SJCRH30 (cell line): ENCODE measurements around the gene DUSP14. TPM values are rescaled to one million over a fixed set of nuclear protein-coding genes. Genes with fewer than 3 reads are reported as not detected.
A peak's percentile ranks its signal among the peaks of the same experiment; 100 is the strongest.
"Not testable (repeated sequence)": the region's sequence is repeated elsewhere in the genome, so short reads cannot be mapped to it uniquely, and the experiment has no call there.

Source experiments
- DNase-seq, 2 experiments: peaks; one replicate each; pipeline ENCODE4 v3.0.0-alpha.2; 2015 to 2020
- H3K27ac ChIP-seq: fragments of 250-450 bp; sonication (Bioruptor Pico); 2 replicates; pipeline ENCODE4 v1.5.1; 2020; ENCODE audit warnings: mild to moderate bottlenecking, moderate library complexity
- H3K27me3 ChIP-seq: fragments of 250-450 bp; sonication (Bioruptor Pico); 2 replicates; pipeline ENCODE4 v1.5.1; 2020; ENCODE audit warnings: mild to moderate bottlenecking, moderate library complexity
- H3K36me3 ChIP-seq: fragments of 250-450 bp; sonication (Bioruptor Pico); 2 replicates; pipeline ENCODE4 v1.5.1; 2020; ENCODE audit warnings: mild to moderate bottlenecking, moderate library complexity
- H3K4me1 ChIP-seq: fragments of 250-450 bp; sonication (Bioruptor Pico); 2 replicates; pipeline ENCODE4 v1.5.1; 2020; ENCODE audit warnings: mild to moderate bottlenecking, moderate library complexity
- H3K4me3 ChIP-seq: fragments of 250-450 bp; sonication (Bioruptor Pico); 2 replicates; pipeline ENCODE4 v1.5.1; 2020; ENCODE audit warnings: mild to moderate bottlenecking, moderate library complexity
- H3K9me3 ChIP-seq: fragments of 250-450 bp; sonication (Bioruptor Pico); replicated peaks from 2 replicates; pipeline ENCODE4 v1.5.1; 2020; ENCODE audit warnings: mild to moderate bottlenecking, moderate library complexity
- total RNA-seq: library from RNA; depleted of rRNA; stranded (reverse); fragments of >200 nt; shearing (Covaris generic); gene quantifications from 2 replicates; pipeline ENCODE4 v1.2.3, GENCODE V29; 2014; rRNA removed

Gene DUSP14
- 24.4 and 24.6 TPM in 2 replicates for total RNA-seq

- Histone ChIP-seq H3K4me3 (peak within 1 kb of the TSS; percentile 75), H3K36me3 (no peaks in the 10 kb centered on the region), H3K4me1 (peaks cover 9% of the 10 kb centered on the region), H3K27me3 (no peaks in the 10 kb centered on the region), H3K9me3 (no peaks in the 10 kb centered on the region), H3K27ac (peak within 1 kb of the TSS; percentile 29; the same call in 1 of the 2 replicates)
- peak; percentile 80 to 90 for DNase-seq
Observed at GRCh38 chr17:37489197-37490001, at the start of gene DUSP14. TSS of gene DUSP14 (plus strand) at chr17:37489891. CDS start at chr17:37512273, 22,382 bp downstream.

GRCh38 chr17:37440424-37440823 lies 49.3 kb upstream of the DUSP14 start:
- Histone ChIP-seq H3K36me3 (peaks cover 63% of the 10 kb centered on the region), H3K27me3 (no peaks in the 10 kb centered on the region), H3K9me3 (no peaks in the 10 kb centered on the region), H3K4me1 (no peaks in the 10 kb centered on the region), H3K4me3 (no peak overlapping the region), H3K27ac (no peak overlapping the region)
- no peak for DNase-seq

GRCh38 chr17:37441369-37442014 lies 48.2 kb upstream of the DUSP14 start:
- not testable (repeated sequence) for H3K27ac ChIP-seq, H3K27me3 ChIP-seq, H3K9me3 ChIP-seq, DNase-seq, H3K4me1 ChIP-seq, H3K4me3 ChIP-seq
- peaks cover 65% of the 10 kb centered on the region for H3K36me3 ChIP-seq

- Histone ChIP-seq H3K9me3 (no peaks in the 10 kb centered on the region; the same call in 1 of the 2 replicates), H3K27me3 (no peaks in the 10 kb centered on the region), H3K4me1 (no peaks in the 10 kb centered on the region; the same call in 1 of the 2 replicates), H3K27ac (no peak overlapping the region), H3K4me3 (no peak overlapping the region), H3K36me3 (peaks cover 59% of the 10 kb centered on the region)
- no peak for DNase-seq
Observed at GRCh38 chr17:37446027-37446426, 43.7 kb upstream of the DUSP14 start.

GRCh38 chr17:37447641-37448040 lies 42.0 kb upstream of the DUSP14 start:
- no peak overlapping the region for H3K27ac ChIP-seq

GRCh38 chr17:37450112-37450511 lies 39.6 kb upstream of the DUSP14 start:
- Histone ChIP-seq H3K27me3 (no peaks in the 10 kb centered on the region), H3K9me3 (no peaks in the 10 kb centered on the region; the same call in 1 of the 2 replicates), H3K27ac (no peak overlapping the region), H3K36me3 (peaks cover 31% of the 10 kb centered on the region), H3K4me3 (no peak overlapping the region), H3K4me1 (no peaks in the 10 kb centered on the region; the same call in 1 of the 2 replicates)
- DNase-seq = no peak

More at GRCh38 chr17:37447641-37448040, 42.0 kb upstream of the DUSP14 start:
- Histone ChIP-seq H3K27me3 (no peaks in the 10 kb centered on the region), H3K9me3 (no peaks in the 10 kb centered on the region; the same call in 1 of the 2 replicates), H3K4me1 (no peaks in the 10 kb centered on the region; the same call in 1 of the 2 replicates), H3K4me3 (no peak overlapping the region), H3K36me3 (peaks cover 48% of the 10 kb centered on the region)
- DNase-seq = no peak

GRCh38 chr17:37457801-37458200 lies 31.9 kb upstream of the DUSP14 start:
- H3K36me3 ChIP-seq, H3K27ac ChIP-seq: not testable (repeated sequence)

GRCh38 chr17:37458805-37459204 lies 30.9 kb upstream of the DUSP14 start:
- no peak for DNase-seq

More at GRCh38 chr17:37457801-37458200, 31.9 kb upstream of the DUSP14 start:
- not testable (repeated sequence) for H3K4me3 ChIP-seq, H3K4me1 ChIP-seq, H3K9me3 ChIP-seq, H3K27me3 ChIP-seq, DNase-seq

GRCh38 chr17:37461668-37462067 lies 28.0 kb upstream of the DUSP14 start:
- no peaks in the 10 kb centered on the region for H3K9me3 ChIP-seq
- DNase-seq = no peak
- no peaks in the 10 kb centered on the region for H3K27me3 ChIP-seq
- H3K4me1 ChIP-seq = no peaks in the 10 kb centered on the region
- peaks cover 15% of the 10 kb centered on the region for H3K36me3 ChIP-seq
- H3K4me3 ChIP-seq = no peak overlapping the region
- H3K27ac ChIP-seq = no peak overlapping the region

More at GRCh38 chr17:37458805-37459204, 30.9 kb upstream of the DUSP14 start:
- Histone ChIP-seq H3K4me3 (no peak overlapping the region), H3K36me3 (peaks cover 11% of the 10 kb centered on the region), H3K4me1 (no peaks in the 10 kb centered on the region), H3K27me3 (no peaks in the 10 kb centered on the region), H3K27ac (no peak overlapping the region), H3K9me3 (no peaks in the 10 kb centered on the region)

GRCh38 chr17:37462492-37462891 lies 27.2 kb upstream of the DUSP14 start:
- H3K27me3 ChIP-seq = no peaks in the 10 kb centered on the region
- no peak overlapping the region for H3K4me3 ChIP-seq
- H3K27ac ChIP-seq = no peak overlapping the region
- H3K4me1 ChIP-seq = no peaks in the 10 kb centered on the region
- H3K36me3 ChIP-seq = peaks cover 23% of the 10 kb centered on the region
- no peak for DNase-seq
- H3K9me3 ChIP-seq = no peaks in the 10 kb centered on the region

- DNase-seq = no peak
- H3K27me3 ChIP-seq = no peaks in the 10 kb centered on the region
- no peaks in the 10 kb centered on the region for H3K4me1 ChIP-seq
- H3K4me3 ChIP-seq = no peak overlapping the region
- peaks cover 26% of the 10 kb centered on the region for H3K36me3 ChIP-seq
- no peak overlapping the region for H3K27ac ChIP-seq
- H3K9me3 ChIP-seq = no peaks in the 10 kb centered on the region
Observed at GRCh38 chr17:37463039-37463438, 26.7 kb upstream of the DUSP14 start.

GRCh38 chr17:37465069-37465616 lies 24.5 kb upstream of the DUSP14 start:
- Histone ChIP-seq H3K27me3 (no peaks in the 10 kb centered on the region), H3K4me1 (no peaks in the 10 kb centered on the region), H3K36me3 (peaks cover 34% of the 10 kb centered on the region), H3K9me3 (no peaks in the 10 kb centered on the region), H3K27ac (no peak overlapping the region), H3K4me3 (no peak overlapping the region)
- no peak for DNase-seq

- DNase-seq = no peak
- Histone ChIP-seq H3K27ac (no peak overlapping the region), H3K4me3 (no peak overlapping the region), H3K27me3 (no peaks in the 10 kb centered on the region), H3K36me3 (peaks cover 44% of the 10 kb centered on the region), H3K4me1 (no peaks in the 10 kb centered on the region), H3K9me3 (no peaks in the 10 kb centered on the region)
Observed at GRCh38 chr17:37466471-37466870, 23.2 kb upstream of the DUSP14 start.

GRCh38 chr17:37470181-37470580 lies 19.5 kb upstream of the DUSP14 start:
- H3K4me3 ChIP-seq = no peak overlapping the region
- no peaks in the 10 kb centered on the region for H3K9me3 ChIP-seq
- H3K36me3 ChIP-seq = peaks cover 68% of the 10 kb centered on the region
- no peaks in the 10 kb centered on the region for H3K4me1 ChIP-seq
- no peaks in the 10 kb centered on the region for H3K27me3 ChIP-seq
- no peak for DNase-seq
- H3K27ac ChIP-seq = no peak overlapping the region
